GM21515 (cell line): ENCODE data around the gene CACNA1C.
A peak's percentile ranks its signal among the peaks of the same experiment; 100 is the strongest.

ENCODE experiments used
- ATAC-seq: cut with Tn5 transposase; IDR thresholded peaks from one replicate; pipeline ENCODE4 v1.9.1; 2021; ENCODE audit not compliant: unreplicated experiment

Gene CACNA1C

GRCh38 chr12:2335513-2335912, 282.7 kb downstream of the CACNA1C start:
- no peak for ATAC-seq

GRCh38 chr12:2335916-2336315, 283.1 kb downstream of the CACNA1C start:
- ATAC-seq: no peak

- ATAC-seq: peak; percentile 92
These were observed 283.6 kb downstream of the CACNA1C start for GRCh38 chr12:2336409-2336829.

- no peak for ATAC-seq
These were observed 284.5 kb downstream of the CACNA1C start for GRCh38 chr12:2337031-2338010.

GRCh38 chr12:2338381-2338780, 285.6 kb downstream of the CACNA1C start:
- no peak for ATAC-seq

GRCh38 chr12:2338991-2339431, 286.2 kb downstream of the CACNA1C start:
- no peak for ATAC-seq

GRCh38 chr12:2341051-2341751, 288.4 kb downstream of the CACNA1C start:
- no peak for ATAC-seq

- no peak for ATAC-seq
These were observed 289.1 kb downstream of the CACNA1C start for GRCh38 chr12:2341871-2342270.

GRCh38 chr12:2343681-2344080, 290.9 kb downstream of the CACNA1C start:
- no peak for ATAC-seq

GRCh38 chr12:2344476-2344875, 291.7 kb downstream of the CACNA1C start:
- no peak for ATAC-seq

GRCh38 chr12:2344885-2345284, 292.1 kb downstream of the CACNA1C start:
- no peak for ATAC-seq

- no peak for ATAC-seq
These were observed 293.1 kb downstream of the CACNA1C start for GRCh38 chr12:2345902-2346301.

- no peak for ATAC-seq
These were observed 293.6 kb downstream of the CACNA1C start for GRCh38 chr12:2346416-2346815.

- no peak for ATAC-seq
These were observed 294.5 kb downstream of the CACNA1C start for GRCh38 chr12:2347137-2347843.

GRCh38 chr12:2347844-2348481, 295.2 kb downstream of the CACNA1C start:
- no peak for ATAC-seq

- no peak for ATAC-seq
These were observed 295.7 kb downstream of the CACNA1C start for GRCh38 chr12:2348482-2348852.

GRCh38 chr12:2351161-2351560, 298.4 kb downstream of the CACNA1C start:
- ATAC-seq: no peak

- no peak for ATAC-seq
These were observed 299.4 kb downstream of the CACNA1C start for GRCh38 chr12:2352203-2352602.

GRCh38 chr12:2353281-2353680, 300.5 kb downstream of the CACNA1C start:
- no peak for ATAC-seq

- no peak for ATAC-seq
These were observed 300.9 kb downstream of the CACNA1C start for GRCh38 chr12:2353691-2354090.
